Cardiac muscle cell (in vitro differentiated cells and primary cell): ENCODE results near the gene RASAL2. TPM values are rescaled to one million over a fixed set of nuclear protein-coding genes. Genes with fewer than 3 reads are reported as not detected.

Experiments
- DNase-seq, 2 donors: peaks; one replicate each; pipeline versions ENCODE4 v3.0.0 to v3.0.0-alpha.2; 2010 to 2017; ENCODE audit warnings: low read depth in 1 of 2, low spot score in 1 of 2
- H3K27ac ChIP-seq: fragments of 200-600 bp; sonication (generic); 2 replicates; pipeline ENCODE4 v1.5.1; 2016
- H3K27me3 ChIP-seq: fragments of 200-600 bp; sonication (generic); 2 replicates; pipeline ENCODE4 v1.6.0; 2016; ENCODE audit warnings: control low read depth
- H3K36me3 ChIP-seq: fragments of 200-600 bp; sonication (generic); 2 replicates; pipeline ENCODE4 v1.5.1; 2016; ENCODE audit warnings: control low read depth
- H3K4me1 ChIP-seq: fragments of 200-600 bp; sonication (generic); 2 replicates; pipeline ENCODE4 v1.8.1; 2017; ENCODE audit warnings: low read depth, mild to moderate bottlenecking, mixed run types
- H3K4me3 ChIP-seq: fragments of 200-600 bp; sonication (generic); 2 replicates; pipeline ENCODE4 v1.5.1; 2016; ENCODE audit warnings: mild to moderate bottlenecking
- H3K9me3 ChIP-seq: fragments of 200-600 bp; sonication (generic); 2 replicates; pipeline ENCODE4 v1.5.1; 2017; ENCODE audit warnings: low read depth, mild to moderate bottlenecking, control low read depth
- polyA plus RNA-seq: library from polyadenylated mRNA; unstranded; fragments of >200 nt; fragmentation: Nextera tagmentation; extraction: Ambion mirVana; gene quantifications from 2 replicates; pipeline ENCODE4 v1.2.1, GENCODE V29; 2016
- total RNA-seq: library from RNA; depleted of rRNA; stranded (reverse); fragments of >200 nt; gene quantifications from 2 replicates; pipeline ENCODE4 v1.2.3, GENCODE V29; 2016
- TF ChIP-seq, protein P1 (sequence below): IDR thresholded peaks from 2 replicates; pipeline ENCODE4 v1.5.1; 2012; ENCODE audit warnings: low read depth, mild to moderate bottlenecking, low read length

The RASAL2 gene
- total and polyA plus RNA-seq, 2 experiments from 2014 or later: 11.2 to 35.3 TPM

DNA sequence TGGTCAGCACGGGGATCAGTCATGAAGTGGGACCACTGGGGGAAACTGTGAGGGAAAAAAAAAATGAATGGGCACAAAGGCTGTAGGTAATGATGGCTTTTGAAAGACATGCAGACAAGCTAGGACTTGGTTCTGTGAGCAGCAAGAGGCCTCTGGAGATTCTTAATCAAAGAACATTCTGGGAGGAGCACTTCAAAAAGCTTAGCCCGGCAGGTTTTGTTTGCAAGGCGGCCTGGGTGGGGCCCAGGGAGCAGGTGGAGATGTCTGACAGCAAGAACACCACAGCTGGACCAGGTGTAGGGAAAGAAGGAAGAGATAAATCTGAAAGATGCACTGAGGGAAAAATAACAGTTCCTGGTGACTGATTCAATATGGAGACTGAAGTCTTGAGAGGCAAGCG, 425.0 kb downstream of the RASAL2 start:
- TF ChIP-seq, protein P1, sequence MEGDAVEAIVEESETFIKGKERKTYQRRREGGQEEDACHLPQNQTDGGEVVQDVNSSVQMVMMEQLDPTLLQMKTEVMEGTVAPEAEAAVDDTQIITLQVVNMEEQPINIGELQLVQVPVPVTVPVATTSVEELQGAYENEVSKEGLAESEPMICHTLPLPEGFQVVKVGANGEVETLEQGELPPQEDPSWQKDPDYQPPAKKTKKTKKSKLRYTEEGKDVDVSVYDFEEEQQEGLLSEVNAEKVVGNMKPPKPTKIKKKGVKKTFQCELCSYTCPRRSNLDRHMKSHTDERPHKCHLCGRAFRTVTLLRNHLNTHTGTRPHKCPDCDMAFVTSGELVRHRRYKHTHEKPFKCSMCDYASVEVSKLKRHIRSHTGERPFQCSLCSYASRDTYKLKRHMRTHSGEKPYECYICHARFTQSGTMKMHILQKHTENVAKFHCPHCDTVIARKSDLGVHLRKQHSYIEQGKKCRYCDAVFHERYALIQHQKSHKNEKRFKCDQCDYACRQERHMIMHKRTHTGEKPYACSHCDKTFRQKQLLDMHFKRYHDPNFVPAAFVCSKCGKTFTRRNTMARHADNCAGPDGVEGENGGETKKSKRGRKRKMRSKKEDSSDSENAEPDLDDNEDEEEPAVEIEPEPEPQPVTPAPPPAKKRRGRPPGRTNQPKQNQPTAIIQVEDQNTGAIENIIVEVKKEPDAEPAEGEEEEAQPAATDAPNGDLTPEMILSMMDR: no peak
- Histone ChIP-seq H3K4me3 (no peak overlapping the region), H3K9me3 (no peaks in the 10 kb centered on the region), H3K4me1 (no peaks in the 10 kb centered on the region), H3K36me3 (no peaks in the 10 kb centered on the region), H3K27me3 (no peaks in the 10 kb centered on the region), H3K27ac (no peak overlapping the region)
- no peak for DNase-seq

DNA sequence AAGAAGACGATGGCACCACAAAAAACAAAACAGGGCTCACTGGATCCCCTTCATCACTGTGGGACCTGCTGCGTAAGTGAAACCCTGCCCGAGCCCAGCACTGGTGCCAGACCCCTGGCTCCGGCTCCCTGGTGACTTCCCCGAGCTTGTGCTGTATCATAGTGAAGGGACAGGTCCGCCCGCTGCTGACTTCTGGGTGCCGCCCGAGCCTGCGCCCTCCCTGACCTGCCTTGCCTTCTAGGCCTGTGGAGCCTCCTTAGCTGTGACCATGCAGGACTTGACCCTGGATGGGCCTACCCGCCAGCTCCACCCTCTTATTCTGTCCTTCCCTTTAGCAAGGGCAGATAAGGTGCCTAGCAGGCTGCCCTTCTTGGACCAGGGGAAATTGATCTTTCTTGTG, 426.9 kb downstream of the RASAL2 start:
- Histone ChIP-seq H3K4me1 (no peaks in the 10 kb centered on the region), H3K27me3 (no peaks in the 10 kb centered on the region), H3K36me3 (no peaks in the 10 kb centered on the region), H3K27ac (no peak overlapping the region), H3K9me3 (no peaks in the 10 kb centered on the region), H3K4me3 (no peak overlapping the region)
- TF ChIP-seq, protein P1: no peak
- no peak for DNase-seq

DNA sequence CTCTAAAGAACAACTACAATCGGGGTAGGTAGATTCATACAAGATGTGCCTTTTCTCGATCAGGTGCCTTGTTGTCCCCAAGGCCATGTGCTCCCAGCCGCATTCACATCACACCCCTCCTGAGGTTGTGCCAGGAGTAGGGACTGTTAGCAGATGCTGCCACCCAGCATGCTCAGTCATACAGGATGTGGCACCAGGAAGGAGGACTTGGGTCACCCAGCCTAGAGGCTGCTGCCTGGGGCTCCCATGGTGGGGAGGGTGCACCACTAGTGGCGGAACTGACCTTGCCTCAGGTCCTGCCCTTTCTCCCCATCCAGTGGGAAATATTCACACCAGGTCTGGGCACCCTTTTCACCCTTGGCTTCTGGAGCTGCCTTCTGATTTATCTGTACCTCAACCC, 427.3 kb downstream of the RASAL2 start:
- no peak for DNase-seq

DNA sequence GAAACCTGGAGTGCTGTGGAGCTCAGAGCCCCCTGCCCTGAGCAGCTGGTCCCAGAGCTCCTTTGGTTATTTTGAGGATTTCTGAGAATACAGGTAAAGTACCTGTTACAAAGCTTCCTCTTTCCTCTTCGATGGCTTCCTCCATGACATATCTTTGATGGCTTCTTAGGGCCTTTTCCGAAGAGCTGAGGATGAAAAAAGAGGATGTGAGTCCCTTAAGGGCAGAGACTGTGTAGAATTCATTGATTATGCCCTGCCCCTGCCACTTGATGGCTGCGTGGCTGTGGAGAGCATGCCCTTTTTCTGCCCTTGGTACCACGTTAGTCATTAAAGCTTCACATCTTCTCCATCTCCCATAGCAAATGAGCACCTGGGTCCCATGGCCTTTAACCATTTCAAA, 433.2 kb downstream of the RASAL2 start:
- H3K9me3 ChIP-seq: no peaks in the 10 kb centered on the region
- no peak for DNase-seq
- H3K27me3 ChIP-seq: no peaks in the 10 kb centered on the region
- H3K4me3 ChIP-seq: no peak overlapping the region
- H3K4me1 ChIP-seq: peaks cover 7% of the 10 kb centered on the region
- H3K36me3 ChIP-seq: no peaks in the 10 kb centered on the region
- TF ChIP-seq, protein P1: no peak
- no peak overlapping the region for H3K27ac ChIP-seq

More for the DNA sequence above, 427.3 kb downstream of the RASAL2 start:
- Histone ChIP-seq H3K27ac (no peak overlapping the region), H3K4me3 (no peak overlapping the region), H3K36me3 (no peaks in the 10 kb centered on the region), H3K4me1 (no peaks in the 10 kb centered on the region), H3K27me3 (no peaks in the 10 kb centered on the region), H3K9me3 (no peaks in the 10 kb centered on the region)
- TF ChIP-seq, protein P1: no peak

DNA sequence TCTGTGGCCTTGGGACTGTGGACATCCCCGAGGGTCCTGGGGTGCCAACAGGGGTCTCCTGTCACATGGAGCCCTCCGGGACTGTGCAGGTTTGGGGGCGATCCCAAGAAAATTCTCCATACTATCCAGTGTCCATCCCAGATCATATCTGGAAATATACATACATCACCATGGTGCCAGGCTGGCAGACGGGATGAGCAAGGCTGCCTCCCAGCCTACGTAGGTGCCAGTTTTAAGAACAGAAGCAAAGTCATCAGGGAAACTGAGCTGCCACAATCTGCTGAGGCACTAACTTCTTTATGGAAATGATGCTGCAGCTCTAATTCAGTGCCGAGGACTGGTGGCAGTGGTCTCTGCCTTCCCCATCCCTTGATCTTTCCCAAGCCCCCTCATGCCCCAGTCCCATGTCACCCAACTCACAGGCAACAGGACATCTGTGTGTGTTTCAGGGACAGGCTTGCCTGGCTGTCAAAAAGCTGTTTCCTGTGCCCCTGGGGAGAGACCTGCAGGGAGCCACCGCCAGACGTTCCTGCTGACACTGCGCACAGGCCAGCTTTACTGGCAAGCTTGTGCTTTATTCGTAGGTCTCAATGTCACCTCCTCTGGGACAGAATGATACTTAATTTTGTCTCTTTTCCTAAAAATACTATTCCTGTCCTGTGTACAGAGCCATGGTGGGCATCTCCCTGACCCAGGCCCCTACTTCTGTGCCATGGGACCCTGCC, 434.5 kb downstream of the RASAL2 start:
- Histone ChIP-seq H3K27me3 (no peaks in the 10 kb centered on the region), H3K9me3 (no peaks in the 10 kb centered on the region), H3K27ac (no peak overlapping the region), H3K4me3 (no peak overlapping the region), H3K4me1 (peaks cover 7% of the 10 kb centered on the region), H3K36me3 (no peaks in the 10 kb centered on the region)
- TF ChIP-seq, protein P1: no peak
- DNase-seq: no peak
